Measurements from ENCODE around the gene CBFA2T3.
"Not testable (repeated sequence)": the region's sequence is repeated elsewhere in the genome, so short reads cannot be mapped to it uniquely, and the experiment has no call there.

Gene CBFA2T3

DNA sequence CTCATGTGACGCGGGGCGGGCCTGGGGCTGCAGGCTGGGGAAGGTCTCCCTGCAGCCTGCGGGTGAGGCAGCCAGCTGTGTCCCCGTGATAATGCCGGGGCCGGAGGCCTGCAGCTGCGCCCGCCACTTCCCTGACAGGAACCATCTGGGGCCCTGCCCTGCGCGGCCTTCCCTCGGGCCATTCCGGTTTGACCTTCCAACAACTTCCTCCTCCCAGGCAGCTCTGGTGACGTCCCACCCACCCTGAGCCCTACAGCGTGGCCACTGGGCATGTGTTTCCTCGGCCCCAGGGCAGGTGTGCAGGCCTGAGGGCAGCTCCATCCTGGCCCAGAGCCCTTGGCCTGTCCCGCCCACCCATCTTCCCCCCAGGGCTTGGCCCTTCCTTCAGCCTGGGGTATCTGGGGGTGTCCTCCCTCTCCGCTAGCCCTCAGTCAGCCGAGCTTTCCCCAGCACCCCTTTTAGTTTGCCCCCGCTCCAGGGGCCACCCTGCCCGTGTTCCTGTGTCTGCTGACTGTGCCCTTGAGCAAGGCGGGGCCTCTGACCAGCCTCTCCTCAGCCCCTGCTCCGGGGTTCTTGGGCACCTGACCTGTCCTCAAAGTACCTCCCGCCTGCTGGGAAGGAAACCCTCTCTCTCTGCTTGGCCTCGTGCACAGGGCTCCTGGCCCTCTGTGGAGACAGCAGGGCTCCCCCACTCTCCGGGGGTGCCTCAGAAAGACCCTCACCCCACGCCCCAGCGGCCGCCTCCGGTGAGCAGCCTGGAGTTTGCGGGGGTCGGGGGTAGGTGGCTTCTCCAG lies at the start of gene CBFA2T3:
TSS of gene CBFA2T3 (minus strand) at position 190 of the 794 bp plus-strand sequence. CDS start 400 bp downstream, outside the sequence.
- no peak for DNase-seq (ENCODE audit: low read depth in 2 of 2)

DNA sequence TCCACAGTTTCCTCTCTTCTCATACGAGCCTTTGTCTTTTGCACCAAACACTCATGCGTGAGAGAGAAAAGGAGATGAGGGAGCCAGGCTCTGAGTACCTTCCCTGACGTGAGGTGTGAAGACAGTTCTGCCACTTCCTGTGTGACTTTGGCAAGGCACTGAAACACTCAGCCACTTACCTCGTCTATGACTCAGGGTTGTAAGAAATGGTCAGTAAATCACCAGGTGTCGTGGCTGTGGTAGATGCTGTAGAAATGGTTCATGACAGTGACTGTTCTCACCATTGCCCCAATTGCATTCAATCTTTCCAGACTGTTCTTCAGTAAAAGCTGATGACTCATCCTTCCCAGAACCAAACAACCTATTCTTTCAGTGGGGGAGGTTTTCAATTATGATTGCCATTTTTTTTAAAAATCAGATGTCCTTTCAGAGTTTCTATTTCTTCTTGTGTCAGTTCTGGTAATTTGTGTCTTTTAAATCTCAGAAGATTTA lies 49.2 kb upstream of the CBFA2T3 start:
- DNase-seq (ENCODE audit: low read depth in 2 of 2), result no peak

DNA sequence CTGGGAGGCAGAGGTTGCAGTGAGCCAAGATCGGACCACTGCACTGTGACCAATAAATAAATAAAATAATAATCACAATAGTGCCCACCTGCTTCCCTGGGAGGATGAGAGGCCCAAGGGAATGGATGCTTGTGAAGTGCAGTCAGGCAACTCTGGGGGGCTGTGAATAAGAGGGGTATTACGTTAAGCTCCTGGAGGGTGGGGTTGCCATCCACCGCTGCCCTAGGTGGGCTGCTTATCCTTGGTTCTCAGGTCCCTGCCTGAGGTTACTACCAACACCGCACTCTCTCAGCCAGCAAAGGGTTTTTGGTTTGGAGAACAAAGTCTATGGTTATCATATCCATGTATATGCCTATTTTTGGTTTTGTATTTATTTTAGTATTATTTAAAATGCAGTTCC lies 48.6 kb upstream of the CBFA2T3 start:
- no peak for DNase-seq (ENCODE audit: low read depth in 2 of 2)

DNA sequence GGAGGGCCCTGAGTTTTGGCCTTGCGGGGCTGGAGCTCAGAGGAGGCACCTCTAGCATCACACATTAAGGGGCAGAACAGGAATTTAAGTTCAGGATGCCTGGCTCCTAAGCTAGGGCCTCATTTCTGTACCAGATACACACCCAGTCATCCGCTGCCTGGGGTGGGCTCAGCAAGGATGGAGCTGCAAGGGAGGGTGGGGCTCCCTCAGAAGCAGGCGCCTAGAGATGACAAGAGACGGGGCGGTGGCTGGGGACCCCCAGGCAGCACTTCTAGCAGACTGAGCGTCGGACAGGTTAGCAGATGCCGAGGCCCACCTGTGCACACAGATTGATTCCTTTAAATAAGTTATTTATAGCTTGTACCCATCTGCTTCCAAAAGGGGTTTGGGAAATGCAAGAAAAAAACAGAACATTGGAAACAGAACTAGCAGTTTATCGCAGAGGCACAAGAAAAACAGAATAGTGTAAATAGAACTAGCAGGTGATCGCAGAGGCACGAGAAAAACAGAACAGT lies 47.6 kb upstream of the CBFA2T3 start:
- no peak for DNase-seq (ENCODE audit: low read depth in 2 of 2)

GRCh38 chr16:89023621-89024511 lies 46.9 kb upstream of the CBFA2T3 start:
- no peak for DNase-seq (ENCODE audit: low read depth in 2 of 2)

DNA sequence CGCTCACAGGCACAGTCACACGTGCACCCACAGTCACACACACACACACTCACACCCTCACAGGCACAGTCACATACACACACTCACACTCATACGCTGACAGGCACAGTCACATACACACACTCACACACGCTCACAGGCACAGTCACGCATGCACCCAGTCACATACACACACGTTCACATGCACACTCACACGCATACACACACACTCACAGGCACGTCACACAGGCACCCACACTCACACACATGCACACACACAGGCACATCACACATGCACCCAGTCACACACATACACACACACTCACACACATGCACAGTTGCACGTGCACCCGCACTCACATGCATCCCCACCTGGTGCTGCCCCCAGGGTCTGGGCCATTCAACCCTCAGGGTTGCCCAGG lies 46.1 kb upstream of the CBFA2T3 start:
- DNase-seq (ENCODE audit: low read depth in 2 of 2), result no peak

DNA sequence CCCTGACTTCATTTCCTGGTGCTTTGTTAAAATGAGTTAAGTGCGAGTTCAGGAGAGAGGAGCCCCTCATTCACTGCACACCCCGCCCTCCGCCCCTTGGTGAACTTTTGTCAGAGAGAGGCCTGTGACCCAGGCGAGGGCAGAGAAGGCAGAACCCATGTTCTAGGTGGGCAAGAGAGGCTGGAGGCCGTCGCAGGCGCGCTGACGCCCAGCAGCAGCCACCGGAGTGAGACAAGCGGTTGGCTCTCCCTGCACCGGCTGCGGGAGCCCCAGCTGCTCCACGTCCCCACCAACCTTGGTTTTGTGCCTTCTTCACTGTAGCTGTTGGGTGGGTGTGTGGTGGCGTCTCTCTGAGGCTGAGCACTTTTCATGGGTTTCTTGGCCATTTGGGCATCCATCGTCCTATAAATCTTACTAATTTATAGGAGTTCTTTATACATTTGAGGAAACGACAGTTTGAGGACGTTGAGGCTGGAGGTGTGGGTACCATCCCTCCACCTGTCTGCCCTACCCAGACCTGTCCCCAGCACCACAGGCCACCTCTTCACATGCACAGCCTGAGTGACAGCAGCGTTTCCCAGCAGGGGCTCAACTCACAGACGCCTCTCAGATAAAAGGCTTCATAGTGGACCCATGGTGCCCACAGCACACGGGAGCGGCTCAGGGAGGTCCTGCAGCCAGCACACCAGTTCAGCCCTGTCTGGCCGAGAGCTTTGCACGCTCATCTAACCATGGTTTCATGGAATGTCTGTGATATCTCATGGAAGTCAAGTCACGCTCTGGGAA lies 45.2 kb upstream of the CBFA2T3 start:
- DNase-seq (ENCODE audit: low read depth in 2 of 2), result no peak

DNA sequence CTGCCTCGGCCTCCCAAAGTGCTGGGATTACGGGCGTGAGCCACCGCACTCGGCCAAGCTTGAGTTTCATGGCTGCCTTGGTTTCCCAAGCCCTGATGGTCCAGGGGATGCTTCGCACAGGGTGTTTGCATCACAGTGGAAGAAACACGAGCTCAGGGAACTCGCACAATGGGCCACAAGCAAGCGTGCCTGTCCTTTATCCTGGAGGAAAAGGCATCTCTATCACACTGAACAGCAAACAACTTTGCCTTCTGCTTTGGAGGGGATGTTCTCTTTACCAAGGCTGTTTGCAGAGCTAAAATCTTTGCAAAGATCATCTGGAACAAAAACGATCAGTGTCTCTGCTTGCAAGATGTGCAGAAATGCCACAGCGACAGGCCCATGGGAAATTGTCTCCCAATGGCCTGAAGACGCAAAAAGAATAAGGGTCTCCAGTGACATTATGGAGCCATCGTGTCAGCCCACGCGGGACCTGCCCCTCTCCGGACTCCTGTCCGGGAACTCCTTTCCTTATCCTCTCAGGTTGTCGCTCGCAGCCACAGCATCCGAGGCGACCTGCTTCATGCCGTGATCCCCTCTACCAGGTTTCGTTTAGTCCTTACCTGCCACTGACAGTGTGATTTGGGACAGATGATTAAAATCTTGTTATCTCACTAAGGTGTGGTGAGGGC lies 44.1 kb upstream of the CBFA2T3 start:
- no peak for DNase-seq (ENCODE audit: low read depth in 2 of 2)

DNA sequence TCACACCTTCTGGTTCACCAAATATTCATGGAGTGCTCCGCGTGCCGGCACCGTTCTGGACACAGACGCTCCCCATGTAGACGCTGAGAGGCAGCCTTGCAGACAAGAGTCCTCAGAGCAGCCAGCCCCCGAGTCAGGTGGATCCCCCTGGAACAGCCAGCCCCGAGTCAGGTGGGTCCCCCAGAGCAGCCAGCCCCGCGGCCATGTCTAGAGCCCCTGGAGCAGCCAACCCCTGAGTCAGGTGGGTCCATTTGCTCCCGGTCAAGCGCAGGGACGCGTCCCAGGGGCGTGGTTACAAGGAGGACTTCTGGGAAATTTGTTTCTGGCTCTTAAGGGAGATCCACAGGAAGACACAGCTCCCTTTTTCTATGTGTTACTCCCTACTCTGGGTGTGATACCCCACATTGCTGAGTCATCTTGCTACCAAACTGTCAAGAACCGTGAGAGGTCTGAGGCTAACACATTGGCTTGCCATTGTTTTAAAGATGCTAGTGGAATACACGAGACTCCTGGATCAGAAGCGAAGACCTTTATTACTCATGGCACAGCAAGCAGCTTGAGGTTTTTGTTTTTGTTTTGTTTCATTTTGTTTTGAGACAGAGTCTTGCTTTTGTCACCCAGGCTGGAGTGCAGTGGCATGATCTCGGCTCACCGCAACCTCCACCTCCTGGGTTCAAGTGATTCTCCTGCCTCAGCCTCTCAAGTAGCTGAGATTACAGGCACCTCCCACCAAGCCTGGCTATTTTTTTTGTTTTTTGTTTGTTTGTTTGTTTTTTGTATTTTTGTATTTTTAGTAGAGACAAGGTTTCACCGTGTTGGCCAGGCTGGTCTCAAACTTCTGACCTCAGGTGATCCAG lies 43.3 kb upstream of the CBFA2T3 start:
- DNase-seq (ENCODE audit: low read depth in 2 of 2), result no peak

GRCh38 chr16:89019511-89019910 lies 42.5 kb upstream of the CBFA2T3 start:
- DNase-seq (ENCODE audit: low read depth in 2 of 2), result no peak

DNA sequence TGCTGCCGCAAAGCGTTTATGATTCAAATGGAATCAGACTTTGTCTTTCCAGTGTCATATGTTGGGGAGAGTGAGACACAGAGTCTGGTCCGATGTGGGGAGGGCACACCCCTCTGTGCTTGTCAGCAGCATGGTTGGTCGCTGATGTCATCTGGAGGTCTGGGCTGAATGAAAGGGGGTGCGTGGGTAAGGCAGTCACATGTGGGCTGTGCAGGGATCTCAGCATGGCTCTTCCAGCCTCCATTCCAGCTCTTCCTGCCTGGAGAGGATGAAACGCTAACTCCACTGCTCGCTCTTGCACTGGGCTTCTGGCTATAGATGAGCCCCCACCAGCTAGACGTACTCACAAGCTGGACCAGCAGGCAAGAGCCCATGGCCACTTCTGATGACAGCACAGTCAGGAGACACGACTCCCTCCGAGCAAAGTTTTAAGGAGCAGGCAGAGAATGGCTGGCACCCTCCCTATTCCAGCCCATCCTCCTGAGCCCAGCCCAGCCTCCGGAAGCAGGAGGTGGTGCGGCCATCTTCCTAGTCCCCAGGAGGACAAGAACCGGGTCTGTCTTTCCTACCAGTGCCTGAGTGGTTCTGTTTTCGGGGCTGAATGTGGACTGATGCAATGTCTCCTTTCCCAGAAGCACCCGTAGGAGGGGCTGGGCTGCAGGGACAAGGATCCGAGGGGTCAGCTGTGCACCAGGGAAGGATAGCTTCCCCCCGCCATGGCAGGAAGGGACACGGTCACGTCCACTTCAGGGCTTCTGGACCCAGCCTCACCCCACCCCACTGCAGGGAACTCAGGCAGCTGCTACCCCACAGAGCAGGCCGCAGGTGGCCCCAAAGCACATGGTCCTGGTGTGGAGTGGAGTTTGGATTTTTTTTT lies 41.5 kb upstream of the CBFA2T3 start:
- DNase-seq (ENCODE audit: low read depth in 2 of 2), result no peak

DNA sequence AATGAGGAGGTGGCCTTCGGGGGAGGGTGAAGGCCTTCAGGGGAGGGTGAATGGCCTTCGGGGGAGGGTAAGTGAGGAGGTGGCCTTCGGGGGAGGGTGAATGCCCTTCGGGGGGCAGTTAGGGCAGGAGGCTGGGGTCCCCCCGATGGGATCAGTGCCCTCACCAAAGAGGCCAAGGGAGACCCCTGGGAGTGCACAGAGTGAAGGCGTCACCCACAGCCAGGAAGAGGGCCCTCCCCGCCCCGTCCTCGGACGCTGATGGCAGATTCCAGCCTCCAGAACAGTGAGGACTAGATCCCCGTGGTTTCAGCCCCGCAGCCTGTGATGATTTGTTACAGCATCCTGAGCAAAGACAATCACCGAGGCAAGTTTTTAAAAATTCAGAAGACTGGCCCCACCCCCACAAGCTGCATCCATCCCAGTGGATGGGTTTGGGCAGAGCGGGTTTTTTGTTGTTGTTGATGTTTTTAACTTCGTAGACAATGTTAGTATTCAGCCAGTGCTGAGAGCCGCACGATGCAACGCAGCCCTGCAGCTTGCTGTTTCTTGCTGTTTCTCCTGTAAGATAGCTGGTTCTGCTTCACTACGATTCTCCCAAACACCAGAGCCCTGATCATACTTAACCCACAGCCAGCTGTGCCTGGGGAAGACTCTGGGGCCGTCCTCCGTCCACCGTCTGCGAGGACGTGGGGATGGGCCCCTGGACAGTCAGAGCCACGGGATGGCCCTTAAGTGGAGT lies 40.7 kb upstream of the CBFA2T3 start:
- DNase-seq (ENCODE audit: low read depth in 2 of 2), result no peak

- not testable (repeated sequence) for DNase-seq (ENCODE audit: low read depth in 2 of 2)
Observed at GRCh38 chr16:89016561-89016960, 39.6 kb upstream of the CBFA2T3 start.

DNA sequence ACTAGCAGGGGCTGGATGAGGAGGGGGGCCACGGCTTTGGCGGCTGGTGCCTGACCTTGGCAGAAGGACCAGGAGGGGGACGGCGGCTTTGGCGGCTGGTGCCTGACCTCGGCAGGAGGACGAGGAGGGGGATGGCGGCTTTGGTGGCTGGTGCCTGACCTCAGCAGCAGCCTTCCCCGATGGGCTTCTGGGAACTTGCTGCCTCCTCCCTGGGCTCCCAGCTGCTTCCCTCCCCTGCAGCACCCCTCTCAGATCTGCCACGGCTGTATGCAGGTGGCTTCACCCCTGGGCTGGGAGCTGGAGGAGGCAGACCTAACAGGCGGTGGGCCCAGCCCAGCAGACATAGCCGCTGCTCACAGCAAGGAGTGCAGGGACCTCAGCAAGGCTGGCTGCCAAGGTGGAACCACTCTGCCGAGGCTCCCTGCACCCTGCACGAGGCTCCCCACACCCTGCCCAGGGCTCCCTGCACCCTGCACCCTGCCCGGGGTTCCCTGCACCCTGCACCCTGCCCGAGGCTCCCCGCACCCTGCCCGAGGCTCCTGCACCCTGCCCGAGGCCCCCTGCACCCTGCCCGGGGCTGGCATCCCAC lies 38.4 kb upstream of the CBFA2T3 start:
- DNase-seq (ENCODE audit: low read depth in 2 of 2), result no peak

DNA sequence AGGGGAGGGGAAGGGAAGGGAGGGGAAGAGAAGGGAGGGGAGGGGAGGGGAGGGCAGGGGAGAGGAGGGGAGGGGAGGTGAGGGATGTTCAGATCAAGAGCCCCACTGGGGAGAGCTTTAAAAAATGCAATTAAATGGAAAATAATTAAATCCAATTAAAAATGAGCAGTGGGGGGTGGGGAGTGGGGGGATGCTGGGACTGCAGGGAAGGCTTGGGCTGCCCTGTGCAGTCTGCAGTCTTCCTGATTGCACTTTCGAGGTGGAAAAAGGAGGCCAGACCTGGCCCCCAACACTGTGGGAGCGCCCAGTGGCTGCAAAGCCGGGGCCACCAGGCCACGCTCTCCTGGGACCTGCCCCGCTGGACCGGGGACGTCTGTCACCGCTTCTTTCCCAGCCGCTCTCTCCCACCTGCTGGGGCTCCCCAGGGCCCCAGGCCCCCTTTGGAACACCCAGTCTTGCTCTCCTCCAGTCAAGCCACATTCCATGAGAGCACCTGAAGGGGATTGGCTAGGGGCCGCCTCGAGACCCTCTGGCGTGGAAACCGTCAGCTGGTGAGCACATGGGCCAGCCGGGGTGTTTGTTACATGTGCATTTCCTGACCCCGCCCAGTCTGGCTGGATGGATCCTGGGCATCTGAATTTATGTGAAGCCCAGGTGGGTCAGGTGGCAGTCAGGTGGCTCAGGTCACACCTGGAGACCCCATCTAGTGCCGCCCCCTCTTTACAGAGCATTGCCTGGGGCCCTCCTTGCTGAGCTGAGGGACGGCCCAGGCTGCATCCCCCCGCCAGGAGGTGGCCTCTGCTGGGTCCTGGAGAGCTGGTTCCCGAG lies 37.6 kb upstream of the CBFA2T3 start:
- no peak for DNase-seq (ENCODE audit: low read depth in 2 of 2)

- no peak for DNase-seq (ENCODE audit: low read depth in 2 of 2)
Observed at GRCh38 chr16:89013692-89014402, 36.8 kb upstream of the CBFA2T3 start.
